22Rv1 (cell line): ENCODE results near the gene ANKRD28.

Experiments used
- H3K27ac ChIP-seq: fragments of 450-650 bp; 2 replicates; pipeline ENCODE4 v1.5.1; 2017
- CTCF ChIP-seq: fragments of 450-650 bp; IDR thresholded peaks from 2 replicates; pipeline ENCODE4 v1.5.1; 2017; ENCODE audit warnings: mild to moderate bottlenecking
- ZFX ChIP-seq: fragments of 450-650 bp; IDR thresholded peaks from 2 replicates; pipeline ENCODE4 v1.6.1; 2017; ENCODE audit warnings: antibody characterized with exemption, borderline replicate concordance

Gene ANKRD28

GRCh38 chr3:15664144-15664543 is 133.6 kb downstream of the ANKRD28 start:
- no peak overlapping the region for H3K27ac ChIP-seq
- no peak for TF ChIP-seq CTCF

- TF ChIP-seq CTCF: no peak
- no peak for TF ChIP-seq ZFX
- H3K27ac ChIP-seq: peak overlapping the region; percentile 29; the same call in 1 of the 2 replicates
These were observed 137.5 kb downstream of the ANKRD28 start for GRCh38 chr3:15660055-15660935.

GRCh38 chr3:15659254-15659975 is 138.4 kb downstream of the ANKRD28 start:
- TF ChIP-seq CTCF: no peak

GRCh38 chr3:15657016-15657415 is 140.8 kb downstream of the ANKRD28 start:
- no peak overlapping the region for H3K27ac ChIP-seq
- TF ChIP-seq ZFX (no peak), CTCF (no peak)

More at GRCh38 chr3:15659254-15659975, 138.4 kb downstream of the ANKRD28 start:
- no peak overlapping the region for H3K27ac ChIP-seq

- no peak overlapping the region for H3K27ac ChIP-seq
These were observed 141.4 kb downstream of the ANKRD28 start for GRCh38 chr3:15656342-15656741.

GRCh38 chr3:15654891-15655290 is 142.9 kb downstream of the ANKRD28 start:
- H3K27ac ChIP-seq: no peak overlapping the region
- no peak for TF ChIP-seq CTCF
- TF ChIP-seq ZFX: no peak

More at GRCh38 chr3:15656342-15656741, 141.4 kb downstream of the ANKRD28 start:
- TF ChIP-seq CTCF (no peak), ZFX (no peak)

GRCh38 chr3:15654127-15654526 is 143.7 kb downstream of the ANKRD28 start:
- H3K27ac ChIP-seq: no peak overlapping the region

More at GRCh38 chr3:15654127-15654526, 143.7 kb downstream of the ANKRD28 start:
- no peak for TF ChIP-seq ZFX
- no peak for TF ChIP-seq CTCF
